DMS53 treated with DMSO at 0.1 percent for 48 hours (cell line): Measurements from ENCODE around the gene TSPAN6.
A peak's percentile ranks its signal among the peaks of the same experiment; 100 is the strongest.

ENCODE experiments used
- DNase-seq: peaks from one replicate; lab custom pipeline; 2025; ENCODE audit not compliant: unreplicated experiment; lab: John Stamatoyannopoulos, UW

Gene TSPAN6

GRCh38 chrX:100591256-100592051 is 45.2 kb downstream of the TSPAN6 start:
- DNase-seq = peak; percentile 3

GRCh38 chrX:100587861-100588260 is 48.7 kb downstream of the TSPAN6 start:
- DNase-seq = peak; percentile 8

- no peak for DNase-seq
Observed at GRCh38 chrX:100586747-100587146, 49.9 kb downstream of the TSPAN6 start.

GRCh38 chrX:100584611-100585010 is 52.0 kb downstream of the TSPAN6 start, which contains the start of gene TNMD:
Gene TNMD (plus strand): TSS chrX:100584936. CDS start chrX:100585019, 83 bp downstream.
- no peak for DNase-seq
